ENCODE results near the gene C12orf75. TPM values are rescaled to one million over a fixed set of nuclear protein-coding genes. Genes with fewer than 3 reads are reported as not detected.
"Not testable (repeated sequence)": the region's sequence is repeated elsewhere in the genome, so short reads cannot be mapped to it uniquely, and the experiment has no call there.

C12orf75 gene
- polyA plus RNA-seq, 1 donor from 2014 or later, result 38.5 TPM

DNA sequence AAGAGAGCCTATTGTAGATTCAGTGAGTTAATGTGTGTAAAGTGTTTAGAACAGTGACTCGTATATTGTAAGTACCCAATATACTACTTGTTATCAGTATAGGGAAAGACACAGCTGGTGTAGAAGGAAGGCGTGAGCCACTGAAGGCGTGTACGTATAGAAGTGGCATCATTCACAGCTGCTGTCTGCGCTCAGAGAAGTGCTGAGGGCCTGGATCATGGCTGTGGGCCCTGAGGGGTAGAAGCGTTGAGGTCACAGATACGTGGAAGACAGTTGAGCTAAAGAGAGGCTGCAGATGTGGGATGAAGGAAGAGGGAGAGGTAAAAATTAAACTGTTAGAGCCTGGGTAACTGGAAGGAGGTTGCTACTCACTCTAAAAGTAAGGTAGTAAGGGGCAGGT, 5.9 kb downstream of the C12orf75 start:
- no peaks in the 10 kb centered on the region for H3K27me3 Mint-ChIP-seq
- peaks cover 14 to 26% (median 16%) of the 10 kb centered on the region in 3 donors for H3K4me1 Mint-ChIP-seq
- peaks cover 3 to 9% (median 7%) of the 10 kb centered on the region in 3 donors for H3K9me3 Mint-ChIP-seq
- H3K4me3 Mint-ChIP-seq, result peak overlapping the region in 1 of 4 donors; percentile 34
- peaks cover 6% of the 10 kb centered on the region for H3K36me3 Mint-ChIP-seq
- peak overlapping the region in 1 of 3 donors; percentile 13 for H3K27ac Mint-ChIP-seq

DNA sequence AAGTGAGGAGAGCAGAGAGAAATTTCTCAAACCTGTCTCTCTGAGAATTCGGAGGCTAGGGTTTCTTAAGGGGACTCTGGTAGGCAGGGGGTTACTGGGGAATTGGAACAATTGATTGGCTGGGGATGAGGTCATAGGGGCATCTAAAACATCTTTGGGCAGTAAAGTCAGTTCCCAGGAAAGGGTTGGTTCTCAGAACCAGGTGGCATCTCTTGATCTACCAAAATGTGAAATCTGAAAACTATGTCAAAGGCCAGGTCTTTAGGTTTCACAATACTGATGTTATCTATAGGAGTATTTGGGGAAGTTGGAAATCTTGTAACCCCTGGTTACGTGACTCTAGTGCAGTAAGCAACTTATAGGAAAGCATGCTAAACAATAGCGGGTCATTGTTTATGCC, 6.9 kb downstream of the C12orf75 start:
- H3K27ac Mint-ChIP-seq, result no peak overlapping the region
- H3K4me3 Mint-ChIP-seq, result no peak overlapping the region
- peaks cover 6% of the 10 kb centered on the region for H3K36me3 Mint-ChIP-seq
- no peaks in the 10 kb centered on the region for H3K27me3 Mint-ChIP-seq
- peaks cover 9 to 18% (median 10%) of the 10 kb centered on the region in 3 donors for H3K4me1 Mint-ChIP-seq
- H3K9me3 Mint-ChIP-seq, result peaks cover 3 to 15% (median 13%) of the 10 kb centered on the region in 3 donors

DNA sequence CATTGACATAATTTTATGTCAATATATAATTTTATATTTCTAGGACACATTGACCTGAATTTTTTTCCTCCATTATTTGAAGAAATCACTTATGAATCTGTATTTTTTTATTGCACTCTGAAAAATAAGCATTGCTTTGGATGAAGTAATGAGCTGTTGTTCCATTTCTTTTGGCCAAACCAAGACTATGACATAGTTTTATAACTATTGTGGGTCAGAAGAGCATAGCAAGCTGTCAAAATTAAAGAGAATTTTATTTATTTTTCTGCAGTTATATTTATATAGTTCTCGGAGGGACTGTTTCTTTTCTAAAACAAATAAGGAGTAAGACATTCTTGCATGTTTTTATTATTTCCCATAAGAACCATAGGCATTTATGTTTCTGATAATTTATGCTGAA, 8.5 kb downstream of the C12orf75 start:
- H3K4me1 Mint-ChIP-seq, result peaks cover 4 to 18% (median 9%) of the 10 kb centered on the region in 3 donors
- no peak overlapping the region for H3K27ac Mint-ChIP-seq
- peaks cover 3 to 15% (median 13%) of the 10 kb centered on the region in 3 donors for H3K9me3 Mint-ChIP-seq
- H3K36me3 Mint-ChIP-seq, result peaks cover 6% of the 10 kb centered on the region
- H3K27me3 Mint-ChIP-seq, result no peaks in the 10 kb centered on the region
- no peak overlapping the region for H3K4me3 Mint-ChIP-seq

GRCh38 chr12:105341010-105341409, 10.5 kb downstream of the C12orf75 start:
- Mint-ChIP-seq H3K36me3 (peaks cover 6% of the 10 kb centered on the region), H3K9me3 (peaks cover 3 to 15% (median 13%) of the 10 kb centered on the region in 3 donors), H3K4me1 (peaks cover under 1 to 6% (median 2%) of the 10 kb centered on the region in 3 donors), H3K4me3 (no peak overlapping the region), H3K27ac (peak overlapping the region in 1 of 3 donors; percentile 6), H3K27me3 (no peaks in the 10 kb centered on the region)

DNA sequence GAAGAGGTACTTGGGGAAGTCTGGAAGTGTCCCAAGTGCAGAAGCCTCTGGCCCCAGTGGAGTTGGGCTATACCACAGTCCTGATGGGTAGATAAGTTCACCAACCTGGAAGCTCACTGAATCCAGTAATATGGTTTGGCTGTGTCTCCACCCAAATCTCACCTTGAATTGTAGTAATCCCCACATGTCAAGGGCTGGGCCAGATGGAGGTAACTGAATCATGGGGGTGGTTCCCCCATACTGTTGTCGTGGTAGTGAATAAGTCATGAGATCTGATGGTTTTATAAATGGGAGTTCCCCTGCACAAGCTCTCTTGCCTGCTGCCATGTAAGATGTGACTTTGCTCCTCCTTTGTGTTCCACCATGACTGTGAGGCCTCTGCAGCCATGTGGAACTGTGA, 11.1 kb downstream of the C12orf75 start:
- H3K4me3 Mint-ChIP-seq, H3K27ac Mint-ChIP-seq, H3K4me1 Mint-ChIP-seq, H3K27me3 Mint-ChIP-seq, H3K36me3 Mint-ChIP-seq: not testable (repeated sequence)
- H3K9me3 Mint-ChIP-seq, result peaks cover 3 to 15% (median 13%) of the 10 kb centered on the region in 3 donors

GRCh38 chr12:105342464-105342863, 12.0 kb downstream of the C12orf75 start:
- H3K27me3 Mint-ChIP-seq, result no peaks in the 10 kb centered on the region

DNA sequence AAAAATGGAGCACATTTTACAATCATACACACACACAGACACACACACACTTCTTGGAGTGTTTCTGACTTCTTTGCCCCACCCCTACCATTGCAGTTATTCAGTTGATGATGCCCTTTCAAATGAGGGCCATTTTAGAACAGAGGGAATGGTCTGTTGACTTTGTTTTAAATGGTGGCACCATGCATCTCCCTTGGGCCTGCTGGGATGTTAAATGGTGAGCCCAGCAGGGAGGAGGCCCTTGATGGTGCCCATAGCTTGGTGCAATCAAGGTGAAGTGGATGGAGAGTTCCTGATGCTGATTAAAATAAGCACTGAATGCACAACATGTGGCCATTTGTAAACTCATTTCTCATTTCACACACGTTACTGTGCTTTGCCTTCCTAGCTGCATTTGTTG, 13.3 kb downstream of the C12orf75 start:
- Mint-ChIP-seq H3K4me3 (no peak overlapping the region), H3K9me3 (peaks cover 3 to 15% (median 13%) of the 10 kb centered on the region in 3 donors), H3K27ac (no peak overlapping the region), H3K4me1 (peaks cover 0 to 2% (median 0%) of the 10 kb centered on the region in 3 donors), H3K27me3 (no peaks in the 10 kb centered on the region), H3K36me3 (peaks cover 1% of the 10 kb centered on the region)

More at GRCh38 chr12:105342464-105342863, 12.0 kb downstream of the C12orf75 start:
- H3K27ac Mint-ChIP-seq, result no peak overlapping the region
- H3K36me3 Mint-ChIP-seq, result peaks cover 4% of the 10 kb centered on the region
- no peak overlapping the region for H3K4me3 Mint-ChIP-seq
- H3K4me1 Mint-ChIP-seq, result peaks cover 0 to 2% (median 0%) of the 10 kb centered on the region in 3 donors
- peaks cover 3 to 15% (median 13%) of the 10 kb centered on the region in 3 donors for H3K9me3 Mint-ChIP-seq

GRCh38 chr12:105347499-105347898, 17.0 kb downstream of the C12orf75 start:
- Mint-ChIP-seq H3K4me1 (peaks cover 9 to 12% (median 12%) of the 10 kb centered on the region in 3 donors), H3K27me3 (no peaks in the 10 kb centered on the region), H3K4me3 (no peak overlapping the region), H3K27ac (no peak overlapping the region), H3K36me3 (peaks cover 5% of the 10 kb centered on the region), H3K9me3 (peaks cover 0 to 6% (median 2%) of the 10 kb centered on the region in 3 donors)

DNA sequence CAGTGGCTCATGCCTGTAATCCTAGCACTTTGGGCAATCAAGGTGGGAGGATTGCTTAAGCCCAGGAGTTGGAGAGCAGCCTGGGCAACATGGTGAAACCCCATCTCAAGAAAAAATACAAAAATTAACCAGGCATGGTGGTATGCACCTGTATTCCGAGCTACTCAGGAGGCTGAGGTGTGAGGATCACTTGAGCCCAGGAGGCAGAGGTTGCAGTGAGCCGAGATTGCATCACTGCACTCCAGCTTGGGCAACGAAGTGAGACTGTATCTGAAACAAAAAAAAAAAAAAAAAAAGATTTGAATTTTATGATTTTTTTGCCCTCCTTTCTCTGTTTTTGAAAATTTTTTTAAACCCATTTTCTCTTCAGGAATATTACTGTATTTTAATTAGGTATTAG, 17.7 kb downstream of the C12orf75 start:
- Mint-ChIP-seq H3K9me3 (peaks cover 0 to 6% (median 2%) of the 10 kb centered on the region in 3 donors), H3K27me3 (no peaks in the 10 kb centered on the region), H3K36me3 (peaks cover 5% of the 10 kb centered on the region), H3K4me3 (no peak overlapping the region), H3K4me1 (peaks cover 9 to 13% (median 12%) of the 10 kb centered on the region in 3 donors), H3K27ac (no peak overlapping the region)

DNA sequence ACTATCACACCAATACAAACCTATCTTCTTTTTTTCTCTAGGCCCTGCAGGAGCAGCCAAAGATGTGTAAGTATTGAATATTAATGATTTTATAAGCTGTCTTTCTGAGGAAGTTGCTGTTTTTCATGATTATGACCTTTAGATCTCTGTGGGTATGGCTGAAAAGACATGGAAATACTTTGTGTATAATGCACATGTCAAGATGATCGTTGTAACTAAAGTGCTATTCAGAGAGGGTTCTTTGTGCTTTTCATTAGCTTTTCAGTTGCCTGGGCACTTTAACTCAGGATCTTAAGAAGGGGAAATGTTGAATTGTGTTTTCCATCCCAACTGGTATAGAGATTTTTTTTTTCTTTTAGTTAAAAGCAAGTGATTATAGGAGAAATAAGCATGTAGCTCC, 18.1 kb downstream of the C12orf75 start:
- Mint-ChIP-seq H3K27me3 (no peaks in the 10 kb centered on the region), H3K4me1 (peaks cover 9 to 13% (median 12%) of the 10 kb centered on the region in 3 donors), H3K36me3 (peaks cover 5% of the 10 kb centered on the region), H3K4me3 (no peak overlapping the region), H3K27ac (no peak overlapping the region), H3K9me3 (peaks cover 0 to 6% (median 2%) of the 10 kb centered on the region in 3 donors)

DNA sequence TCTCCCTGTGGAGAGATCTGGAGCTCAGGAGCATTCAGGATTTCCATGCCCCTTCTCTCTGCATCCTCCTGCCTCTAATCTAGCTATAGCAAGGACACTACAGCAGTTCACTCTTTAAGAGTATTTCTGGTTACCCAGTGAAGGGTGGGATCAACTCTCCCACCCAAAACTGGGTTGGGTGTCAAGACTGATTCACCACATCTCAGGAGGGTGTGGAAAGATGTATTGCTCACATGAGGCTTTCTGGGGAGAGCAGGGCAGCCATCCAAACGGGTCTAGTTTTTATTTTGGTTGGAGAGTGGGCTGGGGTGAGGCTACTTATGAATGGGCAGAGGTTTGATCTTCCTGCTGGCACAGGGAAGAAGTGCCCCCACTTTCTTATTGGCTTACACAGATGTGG, 18.6 kb downstream of the C12orf75 start:
- Mint-ChIP-seq H3K4me3 (no peak overlapping the region), H3K36me3 (peaks cover 5% of the 10 kb centered on the region), H3K27me3 (no peaks in the 10 kb centered on the region), H3K9me3 (peaks cover 0 to 6% (median 2%) of the 10 kb centered on the region in 3 donors), H3K4me1 (peaks cover 9 to 13% (median 12%) of the 10 kb centered on the region in 3 donors), H3K27ac (no peak overlapping the region)

DNA sequence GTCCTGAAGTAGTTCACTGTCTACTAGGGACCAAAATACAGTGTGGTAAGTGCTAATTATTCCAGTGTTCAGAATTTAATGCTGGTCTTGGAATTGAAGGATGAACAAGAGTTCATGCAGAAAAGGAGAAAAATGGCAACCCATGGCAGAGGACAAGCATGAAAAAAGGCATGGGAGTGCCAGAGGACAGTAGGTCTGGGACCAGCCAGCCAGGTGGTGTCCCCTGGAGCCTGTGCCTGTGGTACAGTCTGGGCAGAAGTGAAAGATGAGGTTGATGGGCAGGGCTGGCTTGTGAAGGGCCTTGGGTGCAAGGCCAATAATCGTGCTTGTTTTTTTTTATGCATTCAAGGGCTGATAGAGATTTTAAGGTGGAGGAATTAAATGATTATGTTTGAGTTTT, 21.0 kb downstream of the C12orf75 start:
- no peaks in the 10 kb centered on the region for H3K27me3 Mint-ChIP-seq
- H3K36me3 Mint-ChIP-seq, result peaks cover 5% of the 10 kb centered on the region
- no peak overlapping the region for H3K27ac Mint-ChIP-seq
- peak overlapping the region in 2 of 4 donors; percentile 9 to 74 for H3K4me3 Mint-ChIP-seq
- peaks cover 11 to 22% (median 12%) of the 10 kb centered on the region in 3 donors for H3K4me1 Mint-ChIP-seq
- H3K9me3 Mint-ChIP-seq, result peaks cover 0 to 6% (median 2%) of the 10 kb centered on the region in 3 donors

DNA sequence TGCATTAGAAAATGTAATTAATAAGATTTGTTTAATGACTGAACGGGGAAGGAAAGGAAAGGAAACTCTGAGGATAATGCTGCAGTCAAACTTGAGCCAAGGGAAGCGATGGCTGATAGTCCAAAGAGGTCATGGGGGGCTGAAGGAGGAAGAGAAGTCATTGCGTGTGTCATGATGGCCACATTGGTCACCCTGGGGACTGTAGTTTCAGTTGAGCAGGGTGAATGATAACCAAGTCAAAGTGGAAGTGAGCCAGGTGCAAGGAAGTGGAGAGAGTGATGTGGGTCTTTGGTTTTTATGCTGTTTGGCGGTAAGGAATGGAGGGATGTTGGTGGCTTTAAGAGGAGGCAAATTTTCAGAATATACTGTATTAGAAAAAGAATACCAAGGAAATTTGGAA, 21.6 kb downstream of the C12orf75 start:
- peaks cover 0 to 6% (median 2%) of the 10 kb centered on the region in 3 donors for H3K9me3 Mint-ChIP-seq
- H3K27me3 Mint-ChIP-seq, result no peaks in the 10 kb centered on the region
- peak overlapping the region in 2 of 4 donors; percentile 4 to 40 for H3K4me3 Mint-ChIP-seq
- H3K36me3 Mint-ChIP-seq, result peaks cover 5% of the 10 kb centered on the region
- peaks cover 15 to 27% (median 16%) of the 10 kb centered on the region in 3 donors for H3K4me1 Mint-ChIP-seq
- H3K27ac Mint-ChIP-seq, result no peak overlapping the region

DNA sequence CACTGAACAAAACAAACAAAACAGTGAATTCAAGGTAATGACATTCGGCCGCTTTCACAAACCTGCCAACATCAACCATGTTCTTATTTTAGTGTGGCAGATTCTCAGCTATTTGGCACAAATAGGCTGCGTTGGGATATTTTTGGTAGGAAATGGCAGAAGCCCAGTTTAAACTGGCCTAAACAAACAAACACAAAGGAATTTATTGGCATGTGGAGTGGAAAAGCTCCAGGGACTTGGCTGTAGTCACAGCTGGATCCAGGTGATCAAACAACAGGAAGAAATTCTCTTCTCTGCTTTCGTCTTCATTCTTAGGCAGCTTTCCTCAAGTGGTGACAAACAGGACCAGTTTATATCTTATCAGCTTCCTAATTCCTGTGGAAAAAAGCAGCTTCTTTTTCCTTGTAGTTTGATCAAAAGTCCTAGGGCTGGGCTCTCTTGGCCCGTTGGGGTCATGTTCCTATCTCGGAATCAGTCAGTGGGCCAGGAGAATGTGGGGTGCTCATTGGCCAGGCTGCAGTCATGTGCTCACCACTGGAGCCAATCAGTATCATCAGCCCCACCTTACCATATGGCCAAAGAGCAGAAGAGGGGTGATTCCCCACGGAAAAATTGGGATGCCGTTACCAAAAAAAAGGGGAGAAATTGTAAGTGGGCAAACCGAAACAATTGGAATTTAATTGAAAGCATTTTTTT, 22.6 kb downstream of the C12orf75 start:
- H3K27ac Mint-ChIP-seq, result no peak overlapping the region
- peaks cover 0 to 6% (median 2%) of the 10 kb centered on the region in 3 donors for H3K9me3 Mint-ChIP-seq
- no peaks in the 10 kb centered on the region for H3K27me3 Mint-ChIP-seq
- H3K36me3 Mint-ChIP-seq, result peaks cover 5% of the 10 kb centered on the region
- H3K4me3 Mint-ChIP-seq, result no peak overlapping the region
- H3K4me1 Mint-ChIP-seq, result peaks cover 24 to 32% (median 25%) of the 10 kb centered on the region in 3 donors

- Mint-ChIP-seq H3K4me3 (no peak overlapping the region), H3K4me1 (peaks cover 26 to 39% (median 27%) of the 10 kb centered on the region in 3 donors), H3K27me3 (no peaks in the 10 kb centered on the region), H3K36me3 (peaks cover 5% of the 10 kb centered on the region), H3K9me3 (peaks cover 0 to 6% (median 2%) of the 10 kb centered on the region in 3 donors), H3K27ac (no peak overlapping the region)
Measured at GRCh38 chr12:105355752-105356151, 25.3 kb downstream of the C12orf75 start.

All from IgD-negative memory B cell (primary cell).